Measurements from ENCODE around the gene LRP1-AS.

The LRP1-AS gene

DNA sequence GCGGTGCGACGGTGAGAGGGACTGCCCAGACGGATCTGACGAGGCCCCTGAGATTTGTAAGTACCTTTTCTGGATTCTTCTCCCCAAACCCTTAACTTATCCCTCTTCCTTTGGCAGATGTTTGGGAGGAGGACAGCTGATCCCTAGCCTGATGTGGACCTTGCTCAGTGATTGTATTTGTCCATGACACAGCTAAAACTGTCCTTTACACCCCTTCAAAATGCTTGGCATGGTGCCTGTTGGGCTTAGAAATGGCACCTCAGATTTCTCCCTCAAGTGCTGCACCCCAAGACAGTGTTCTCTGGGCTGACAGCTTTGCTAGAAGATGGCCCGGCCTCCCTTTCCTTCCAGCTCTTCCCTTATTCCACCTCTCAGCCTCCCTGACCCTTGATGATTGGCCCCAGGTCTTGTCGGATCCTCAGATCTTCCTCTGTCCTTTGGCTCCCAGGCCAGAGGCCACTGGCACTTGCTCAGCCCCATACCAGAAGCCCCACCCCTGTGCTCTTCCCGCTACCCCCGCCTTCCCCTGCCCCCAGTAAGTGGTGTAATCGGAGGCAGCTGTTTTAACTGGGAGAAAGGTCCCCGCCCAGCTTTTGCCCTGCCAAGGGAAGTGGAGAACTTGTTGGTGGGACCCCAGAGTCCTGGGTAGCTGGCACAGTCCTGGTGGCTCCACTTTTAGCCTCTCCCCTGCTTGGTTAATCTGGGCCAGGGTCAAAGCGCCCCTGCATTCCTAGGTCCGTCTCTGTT, 8.7 kb downstream of the LRP1-AS start:
- H3K36me3 ChIP-seq (ENCODE audit: insufficient read depth, low read length): no peaks in the 10 kb centered on the region

DNA sequence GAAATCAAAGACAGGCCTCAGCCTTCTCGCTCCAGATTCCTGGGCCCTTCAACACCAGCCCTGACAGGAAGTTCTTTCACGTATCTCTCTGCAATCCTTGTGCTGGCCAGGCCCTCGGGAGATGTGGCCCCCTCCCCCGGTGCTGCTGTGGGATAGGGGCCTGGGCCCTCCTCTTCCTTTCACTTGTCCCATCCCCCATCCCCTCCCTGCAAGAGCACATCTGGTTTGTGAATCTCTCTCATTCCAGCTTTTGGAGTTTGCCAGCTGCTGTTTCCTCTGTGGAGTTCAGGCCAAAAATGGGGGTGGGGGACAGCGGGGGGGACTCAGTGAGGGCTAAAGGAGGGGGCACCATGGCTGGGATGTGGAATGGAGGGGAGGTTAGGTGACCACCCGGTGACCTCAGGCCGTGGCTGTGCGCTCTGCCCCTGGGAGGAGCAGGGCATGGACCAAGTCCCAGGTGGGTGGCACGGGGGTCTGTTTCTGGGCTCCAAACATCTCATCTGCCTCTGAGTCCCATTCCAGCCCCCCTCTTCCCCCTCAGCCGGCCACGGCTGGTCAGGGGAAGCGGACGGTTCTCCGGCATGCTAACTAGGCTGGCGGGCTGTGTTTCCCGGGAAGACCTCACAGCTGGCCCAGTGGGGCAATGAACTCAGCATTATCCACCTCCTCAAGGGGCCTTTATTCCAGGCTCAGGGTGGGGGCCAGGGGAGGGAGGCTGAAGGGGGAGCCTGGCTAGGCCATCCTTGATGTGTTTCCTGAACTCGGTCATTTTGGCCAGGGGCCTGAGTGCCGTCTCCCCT, 11.7 kb downstream of the LRP1-AS start:
- H4K20me1 ChIP-seq (ENCODE audit: insufficient read depth, low read length): no peaks in the 10 kb centered on the region
- no peaks in the 10 kb centered on the region for H3K9me3 ChIP-seq (ENCODE audit: insufficient read depth, low read length, severe bottlenecking)
- H3K4me2 ChIP-seq (ENCODE audit: insufficient read depth, low read length): no peak overlapping the region
- no peak overlapping the region for H3K27ac ChIP-seq (ENCODE audit: low read length)
- H3K9ac ChIP-seq (ENCODE audit: low read depth, low read length): no peak overlapping the region
- H3K36me3 ChIP-seq (ENCODE audit: insufficient read depth, low read length): no peaks in the 10 kb centered on the region
- no peak for TF ChIP-seq EZH2 (IDR thresholded peaks at IDR 0.05; ENCODE audit: borderline replicate concordance, low read depth, low read length, severe bottlenecking)
- no peak for TF ChIP-seq CTCF (IDR thresholded peaks at IDR 0.05; ENCODE audit: borderline replicate concordance, extremely low read depth, low read length, poor library complexity, severe bottlenecking)
- no peaks in the 10 kb centered on the region for H3K79me2 ChIP-seq (ENCODE audit: insufficient read depth, low read length)
- no peak overlapping the region for H3K4me3 ChIP-seq (ENCODE audit: low read depth in 1 of 2, low read length in 2 of 2)
- H3K27me3 ChIP-seq (ENCODE audit: insufficient read depth, low read length, poor library complexity): peaks cover 17% of the 10 kb centered on the region
- DNase-seq: no peak
- H3K4me1 ChIP-seq (ENCODE audit: insufficient read depth, low read length): no peaks in the 10 kb centered on the region
- no peak overlapping the region for H2AFZ ChIP-seq (ENCODE audit: low read depth, low read length)
- ATAC-seq (ENCODE audit: insufficient read depth, low read depth): no peak

More for the DNA sequence above, 8.7 kb downstream of the LRP1-AS start:
- no peak overlapping the region for H2AFZ ChIP-seq (ENCODE audit: low read depth, low read length)
- no peak overlapping the region for H3K4me2 ChIP-seq (ENCODE audit: insufficient read depth, low read length)
- H3K27me3 ChIP-seq (ENCODE audit: insufficient read depth, low read length, poor library complexity): no peaks in the 10 kb centered on the region
- no peaks in the 10 kb centered on the region for H3K9me3 ChIP-seq (ENCODE audit: insufficient read depth, low read length, severe bottlenecking)
- no peak overlapping the region for H3K27ac ChIP-seq (ENCODE audit: low read length)
- no peak overlapping the region for H3K9ac ChIP-seq (ENCODE audit: low read depth, low read length)
- ATAC-seq (ENCODE audit: insufficient read depth, low read depth) (no peak), DNase-seq (no peak)
- TF ChIP-seq EZH2 (IDR thresholded peaks at IDR 0.05; ENCODE audit: borderline replicate concordance, low read depth, low read length, severe bottlenecking) (no peak), CTCF (IDR thresholded peaks at IDR 0.05; ENCODE audit: borderline replicate concordance, extremely low read depth, low read length, poor library complexity, severe bottlenecking) (no peak)
- no peaks in the 10 kb centered on the region for H4K20me1 ChIP-seq (ENCODE audit: insufficient read depth, low read length)
- H3K4me1 ChIP-seq (ENCODE audit: insufficient read depth, low read length): no peaks in the 10 kb centered on the region
- no peaks in the 10 kb centered on the region for H3K79me2 ChIP-seq (ENCODE audit: insufficient read depth, low read length)
- H3K4me3 ChIP-seq (ENCODE audit: low read depth in 1 of 2, low read length in 2 of 2): no peak overlapping the region

DNA sequence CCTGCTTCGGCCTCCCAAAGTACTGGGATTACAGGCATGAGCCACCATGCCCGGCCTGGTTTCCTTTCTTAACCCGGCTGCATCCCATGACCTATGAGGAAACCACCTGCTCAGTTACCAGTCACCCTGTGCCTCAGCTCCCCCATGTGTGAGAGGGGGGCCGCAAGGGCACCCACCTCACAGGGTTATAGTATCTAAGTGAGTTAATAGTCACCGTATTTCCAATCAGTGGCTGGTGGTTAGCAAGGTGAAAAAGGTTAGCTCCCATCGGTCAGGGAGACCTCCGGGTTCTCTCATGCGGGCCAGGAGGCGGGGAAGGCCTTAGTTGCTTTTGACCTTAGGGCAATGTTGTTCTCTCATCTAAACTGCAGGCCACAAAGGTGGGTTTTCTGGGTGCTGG, 12.5 kb downstream of the LRP1-AS start:
- Histone ChIP-seq H3K4me1 (ENCODE audit: insufficient read depth, low read length) (no peaks in the 10 kb centered on the region), H3K27me3 (ENCODE audit: insufficient read depth, low read length, poor library complexity) (peaks cover 17% of the 10 kb centered on the region), H3K4me2 (ENCODE audit: insufficient read depth, low read length) (no peak overlapping the region), H3K27ac (ENCODE audit: low read length) (no peak overlapping the region), H3K9me3 (ENCODE audit: insufficient read depth, low read length, severe bottlenecking) (no peaks in the 10 kb centered on the region), H2AFZ (ENCODE audit: low read depth, low read length) (no peak overlapping the region), H3K79me2 (ENCODE audit: insufficient read depth, low read length) (no peaks in the 10 kb centered on the region), H3K4me3 (ENCODE audit: low read depth in 1 of 2, low read length in 2 of 2) (no peak overlapping the region), H3K36me3 (ENCODE audit: insufficient read depth, low read length) (no peaks in the 10 kb centered on the region), H3K9ac (ENCODE audit: low read depth, low read length) (no peak overlapping the region), H4K20me1 (ENCODE audit: insufficient read depth, low read length) (no peaks in the 10 kb centered on the region)
- TF ChIP-seq CTCF (IDR thresholded peaks at IDR 0.05; ENCODE audit: borderline replicate concordance, extremely low read depth, low read length, poor library complexity, severe bottlenecking): no peak
- no peak for TF ChIP-seq EZH2 (IDR thresholded peaks at IDR 0.05; ENCODE audit: borderline replicate concordance, low read depth, low read length, severe bottlenecking)
- DNase-seq (no peak), ATAC-seq (ENCODE audit: insufficient read depth, low read depth) (no peak)

Data from DND-41 (cell line).